Measurements from ENCODE around the gene USP47.
A peak's percentile ranks its signal among the peaks of the same experiment; 100 is the strongest.

USP47 gene

DNA sequence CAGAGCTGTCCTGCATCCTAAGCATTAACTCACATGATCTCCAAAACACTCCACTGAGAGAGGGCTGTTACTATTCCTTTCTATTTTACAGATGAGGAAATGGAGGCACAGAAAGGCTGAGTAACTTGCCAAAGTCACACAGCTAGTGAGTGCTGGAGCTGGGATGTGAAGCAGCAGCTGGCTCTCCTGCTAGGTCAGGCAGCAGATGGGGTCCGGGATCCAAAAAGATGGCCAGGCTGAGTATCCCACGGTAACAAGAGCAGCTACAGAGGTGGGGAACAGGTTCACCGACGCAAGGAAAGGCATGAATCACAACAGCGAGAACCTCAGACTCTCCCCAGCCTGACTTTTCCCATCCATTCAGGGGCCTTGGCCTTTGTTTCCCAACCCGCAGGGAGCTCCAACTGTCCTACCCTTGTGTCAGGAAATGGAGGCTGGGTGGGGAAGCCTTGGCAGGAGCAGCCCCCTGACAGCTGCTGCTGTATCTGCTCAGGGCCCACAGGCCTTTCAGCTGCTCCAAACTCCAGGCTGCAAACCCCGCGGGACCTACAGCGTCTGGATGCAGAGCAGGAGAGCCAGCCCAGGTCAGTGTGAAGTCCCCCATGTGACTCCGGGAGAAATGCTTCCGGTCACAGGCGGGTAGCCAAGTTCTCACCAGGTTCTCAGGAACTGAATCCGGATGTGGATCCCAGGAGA is 137.2 kb downstream of the USP47 start:
- TF ChIP-seq, protein P1, sequence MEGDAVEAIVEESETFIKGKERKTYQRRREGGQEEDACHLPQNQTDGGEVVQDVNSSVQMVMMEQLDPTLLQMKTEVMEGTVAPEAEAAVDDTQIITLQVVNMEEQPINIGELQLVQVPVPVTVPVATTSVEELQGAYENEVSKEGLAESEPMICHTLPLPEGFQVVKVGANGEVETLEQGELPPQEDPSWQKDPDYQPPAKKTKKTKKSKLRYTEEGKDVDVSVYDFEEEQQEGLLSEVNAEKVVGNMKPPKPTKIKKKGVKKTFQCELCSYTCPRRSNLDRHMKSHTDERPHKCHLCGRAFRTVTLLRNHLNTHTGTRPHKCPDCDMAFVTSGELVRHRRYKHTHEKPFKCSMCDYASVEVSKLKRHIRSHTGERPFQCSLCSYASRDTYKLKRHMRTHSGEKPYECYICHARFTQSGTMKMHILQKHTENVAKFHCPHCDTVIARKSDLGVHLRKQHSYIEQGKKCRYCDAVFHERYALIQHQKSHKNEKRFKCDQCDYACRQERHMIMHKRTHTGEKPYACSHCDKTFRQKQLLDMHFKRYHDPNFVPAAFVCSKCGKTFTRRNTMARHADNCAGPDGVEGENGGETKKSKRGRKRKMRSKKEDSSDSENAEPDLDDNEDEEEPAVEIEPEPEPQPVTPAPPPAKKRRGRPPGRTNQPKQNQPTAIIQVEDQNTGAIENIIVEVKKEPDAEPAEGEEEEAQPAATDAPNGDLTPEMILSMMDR (IDR thresholded peaks at IDR 0.05) = no peak
- Histone ChIP-seq H3K27ac (peak overlapping the region; percentile 80 to 93), H3K4me3 (no peak overlapping the region)
- DNase-seq (ENCODE audit: low spot score) = peak; percentile 88

DNA sequence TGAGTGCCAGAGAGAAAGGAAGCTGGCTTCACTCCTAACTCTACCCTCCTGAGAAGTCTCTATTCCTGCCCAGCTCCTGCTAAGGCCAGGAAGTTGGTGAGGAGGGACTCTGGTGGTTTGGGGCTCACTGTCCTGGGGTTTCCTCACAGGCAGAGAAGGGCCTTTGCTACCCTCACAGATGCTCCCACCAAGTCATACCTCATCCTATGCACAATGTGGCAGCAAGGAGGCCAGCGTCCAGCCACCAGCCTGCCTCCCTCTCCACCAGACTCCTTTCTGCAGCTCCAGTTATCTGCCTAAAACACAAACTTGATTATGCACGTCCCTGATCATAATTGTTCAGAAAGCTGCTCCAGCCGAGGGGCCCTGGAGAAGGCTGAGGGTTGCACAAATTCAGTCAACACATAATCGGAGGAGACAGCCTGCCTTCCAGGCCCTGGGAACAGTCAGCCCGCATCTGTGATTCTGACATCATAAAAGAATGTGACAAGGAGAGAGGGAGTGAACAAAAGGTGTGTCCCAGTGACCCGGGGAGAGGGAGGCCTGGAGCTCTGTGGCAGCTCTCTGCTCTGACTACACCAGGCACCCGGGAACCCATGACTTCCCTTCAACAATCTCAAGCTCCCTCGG is 137.8 kb downstream of the USP47 start:
- no peak overlapping the region for H3K4me3 ChIP-seq
- peak overlapping the region; percentile 80 to 93 for H3K27ac ChIP-seq
- TF ChIP-seq, protein P1 (IDR thresholded peaks at IDR 0.05) = no peak
- peak; percentile 84 for DNase-seq (ENCODE audit: low spot score)

DNA sequence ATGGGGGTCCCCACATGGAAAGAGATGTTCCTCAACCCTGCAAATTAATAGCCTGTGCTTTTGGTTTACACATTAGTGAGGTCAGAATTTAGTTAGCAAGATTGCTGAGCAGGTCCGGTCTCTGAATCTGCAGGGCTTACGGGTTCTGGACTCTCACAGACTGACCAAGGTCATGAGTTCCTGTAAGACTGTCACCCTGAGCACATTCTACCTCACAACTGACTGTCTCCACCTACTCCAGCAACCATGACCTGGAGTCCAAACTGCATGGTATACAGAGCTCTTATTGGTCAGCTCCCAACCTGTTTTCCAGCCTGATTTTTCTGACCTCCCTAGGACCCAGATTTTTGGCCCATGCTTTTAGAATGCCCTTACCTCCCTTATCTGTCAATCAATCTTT is 138.4 kb downstream of the USP47 start:
- TF ChIP-seq, protein P1 (IDR thresholded peaks at IDR 0.05) = no peak
- Histone ChIP-seq H3K27ac (peak overlapping the region; percentile 80 to 93), H3K4me3 (no peak overlapping the region)
- no peak for DNase-seq (ENCODE audit: low spot score)

DNA sequence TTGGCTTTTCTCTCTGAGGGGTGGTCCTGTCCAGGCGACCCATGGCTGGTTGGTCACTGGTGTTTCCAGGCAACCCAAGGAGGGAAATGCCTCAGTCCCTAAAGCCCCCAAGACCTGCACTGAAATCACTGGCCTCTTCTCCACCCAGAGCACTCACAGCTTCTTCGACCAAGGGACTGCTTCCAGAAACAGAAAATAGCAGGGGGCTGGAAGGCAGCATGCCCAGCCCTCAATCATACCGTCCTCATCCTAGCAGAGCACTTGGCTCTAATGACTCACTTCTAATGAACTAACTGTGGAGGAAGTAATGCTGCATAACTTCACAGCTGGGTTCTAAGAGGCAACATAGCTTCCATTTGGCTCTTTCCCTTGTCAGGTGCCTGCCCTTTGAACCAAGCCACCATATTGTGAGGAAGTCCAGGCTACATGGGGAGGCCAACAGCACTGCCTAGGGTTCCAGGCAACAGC is 139.1 kb downstream of the USP47 start:
- Histone ChIP-seq H3K4me3 (no peak overlapping the region), H3K27ac (peak overlapping the region; percentile 80 to 93)
- TF ChIP-seq, protein P1 (IDR thresholded peaks at IDR 0.05) = no peak
- no peak for DNase-seq (ENCODE audit: low spot score)

DNA sequence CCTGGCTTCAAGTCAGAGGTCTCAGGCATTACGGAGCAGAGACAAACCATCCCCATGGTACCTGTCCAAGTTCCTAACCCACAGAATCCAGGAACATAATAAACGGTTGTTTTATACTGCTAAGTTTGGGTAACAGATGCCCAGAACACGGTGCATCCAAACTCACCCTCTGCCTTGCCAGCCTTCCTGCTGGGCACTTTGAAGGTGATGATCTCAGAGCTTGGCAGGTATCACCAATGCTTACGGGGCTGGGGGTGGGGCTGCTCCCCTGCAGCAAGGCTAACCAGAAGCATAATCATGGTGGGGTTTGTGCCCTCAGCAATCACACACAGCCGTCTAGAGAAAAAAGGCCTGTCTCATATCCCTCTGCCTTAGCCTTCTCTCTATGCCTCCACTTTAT is 139.6 kb downstream of the USP47 start:
- Histone ChIP-seq H3K27ac (peak overlapping the region; percentile 80 to 93), H3K4me3 (no peak overlapping the region)
- TF ChIP-seq, protein P1 (IDR thresholded peaks at IDR 0.05) = no peak
- no peak for DNase-seq (ENCODE audit: low spot score)

DNA sequence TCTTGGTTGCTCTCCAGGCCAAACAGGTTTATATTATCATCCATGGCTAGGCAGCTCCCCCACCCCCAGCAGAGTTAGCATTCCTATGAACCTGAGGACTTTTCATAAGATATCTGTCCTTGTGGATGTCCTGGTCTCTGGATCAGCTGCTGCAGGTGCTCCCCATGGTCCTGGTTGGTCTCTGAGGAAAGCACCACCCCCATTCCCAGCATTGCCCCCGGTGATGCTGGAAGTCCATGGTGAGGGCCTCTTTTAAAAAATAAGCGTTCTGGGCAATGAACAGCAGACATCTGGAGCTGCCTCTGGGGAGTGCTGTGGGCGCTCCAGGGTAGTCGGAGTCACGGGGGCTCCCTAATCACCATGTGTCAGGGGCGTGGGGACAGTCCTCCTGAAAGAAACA is 140.1 kb downstream of the USP47 start:
- peak overlapping the region; percentile 51 to 93 for H3K27ac ChIP-seq
- TF ChIP-seq, protein P1 (IDR thresholded peaks at IDR 0.05) = no peak
- DNase-seq (ENCODE audit: low spot score) = peak; percentile 67
- no peak overlapping the region for H3K4me3 ChIP-seq

DNA sequence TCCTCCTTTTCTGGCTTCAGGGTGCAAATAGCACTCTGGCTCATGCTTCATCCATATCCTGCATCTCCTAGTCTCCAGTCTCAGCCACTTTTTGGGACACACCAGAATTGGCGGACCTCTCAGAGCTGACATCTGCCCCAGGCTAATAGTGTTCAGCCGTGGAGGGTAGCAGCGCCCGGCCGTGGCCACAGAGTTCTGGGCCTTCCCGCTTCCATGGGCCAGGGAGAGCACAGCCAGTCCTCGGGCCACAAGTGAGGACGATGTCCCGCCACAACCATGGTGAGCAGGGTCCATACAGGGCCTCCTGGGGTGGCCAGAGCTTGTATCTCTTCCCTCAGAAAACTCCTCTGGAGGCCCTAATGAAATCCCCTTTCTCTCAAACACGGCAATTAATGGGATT is 140.7 kb downstream of the USP47 start:
- DNase-seq (ENCODE audit: low spot score) = no peak
- TF ChIP-seq, protein P1 (IDR thresholded peaks at IDR 0.05) = no peak
- no peak overlapping the region for H3K4me3 ChIP-seq
- H3K27ac ChIP-seq = peak overlapping the region; percentile 51 to 93
